Activated CD8-positive, alpha-beta memory T cell treated with anti-CD3 and anti-CD28 coated beads for 36 hours (primary cell): ENCODE measurements around the gene MMP14. TPM values are rescaled to one million over a fixed set of nuclear protein-coding genes. Genes with fewer than 3 reads are reported as not detected.

ENCODE experiments used
- CTCF ChIA-PET: fragments of 350-600 bp; sonication (Branson Sonifier 250); formaldehyde crosslinking; loops from one replicate; lab custom pipeline; 2021; ENCODE audit warnings: antibody characterized with exemption; lab: Charles Lee
- POLR2A ChIA-PET: fragments of 350-600 bp; sonication (Branson Sonifier 250); formaldehyde crosslinking; loops from one replicate; lab custom pipeline; 2021; ENCODE audit warnings: antibody characterized with exemption; lab: Charles Lee
- total RNA-seq, 2 experiments: library from RNA; stranded (reverse); gene quantifications; one replicate each; pipeline ENCODE4 v1.2.3, GENCODE V29; 2021

Gene MMP14
- total RNA-seq, 2 experiments from 2014 or later = 0.76 to 1.8 TPM

- ChIA-PET POLR2A (interaction anchor here (0.7 to 1.9 kb wide), 4 partner anchors 12 to 47 kb away, joined by 4 to 7 read pairs (median 7); partner anchors contain the start of genes RBM23 and REM2), CTCF (interaction anchor here (0.7 to 4.0 kb wide), 19 partner anchors 11 to 315 kb away, joined by 3 to 34 read pairs (median 7); partner anchors contain the start of genes AJUBA, MRPL52 and REM2)
Measured at GRCh38 chr14:22871224-22872032, 35.0 kb downstream of the MMP14 start, which contains the start of gene LRP10. Gene LRP10 (plus strand): TSS chr14:22871740. CDS start chr14:22872304, 564 bp downstream.

- ChIA-PET POLR2A (interaction anchor here (0.5 to 1.9 kb wide), 6 partner anchors 11 to 314 kb away, joined by 3 to 8 read pairs (median 7); partner anchors contain the start of genes RBM23 and REM2), CTCF (interaction anchor here (0.7 to 4.0 kb wide), 23 partner anchors 10 to 316 kb away, joined by 3 to 34 read pairs (median 6); partner anchors contain the start of genes AJUBA, MRPL52, OXA1L and PRMT5)
Measured at GRCh38 chr14:22872033-22872832, 35.8 kb downstream of the MMP14 start.

GRCh38 chr14:22872833-22873520 is 36.6 kb downstream of the MMP14 start:
- POLR2A ChIA-PET = interaction anchor here (0.5 to 1.2 kb wide), 3 partner anchors 11 to 315 kb away, joined by 3 to 8 read pairs (median 4); no protein-coding TSS in a partner anchor

GRCh38 chr14:22875003-22875747 is 38.8 kb downstream of the MMP14 start:
- POLR2A ChIA-PET = no interaction called here
- CTCF ChIA-PET = interaction anchor here (1.0 kb wide), 2 partner anchors 55 to 305 kb away, joined by 3 read pairs; no protein-coding TSS in a partner anchor

More at GRCh38 chr14:22872833-22873520, 36.6 kb downstream of the MMP14 start:
- CTCF ChIA-PET = interaction anchor here (0.6 to 4.0 kb wide), 26 partner anchors 10 to 316 kb away, joined by 3 to 34 read pairs (median 5); partner anchors contain the start of genes AJUBA, OXA1L, PRMT5 and RBM23

- POLR2A ChIA-PET = no interaction called here
Measured at GRCh38 chr14:22875748-22876319, 39.4 kb downstream of the MMP14 start.

GRCh38 chr14:22877000-22877501 is 40.7 kb downstream of the MMP14 start:
- ChIA-PET POLR2A (no interaction called here), CTCF (interaction anchor here (1.6 kb wide), 1 partner anchor 23 kb away, joined by 5 read pairs; no protein-coding TSS in a partner anchor)

More at GRCh38 chr14:22875748-22876319, 39.4 kb downstream of the MMP14 start:
- CTCF ChIA-PET = interaction anchor here (1.0 kb wide), 2 partner anchors 55 to 305 kb away, joined by 3 read pairs; no protein-coding TSS in a partner anchor

- ChIA-PET POLR2A (interaction anchor here (0.7 kb wide), 1 partner anchor 70 kb away, joined by 3 read pairs; no protein-coding TSS in a partner anchor), CTCF (interaction anchor here (1.0 to 1.6 kb wide), 2 partner anchors 22 to 25 kb away, joined by 3 to 5 read pairs; no protein-coding TSS in a partner anchor)
Measured at GRCh38 chr14:22878271-22879246, 42.2 kb downstream of the MMP14 start.

- ChIA-PET POLR2A (interaction anchor here (2.1 kb wide), 1 partner anchor 11 kb away, joined by 7 read pairs; the partner anchor contains the start of gene LRP10), CTCF (interaction anchor here (2.0 to 4.0 kb wide), 3 partner anchors 10 to 312 kb away, joined by 5 to 34 read pairs (median 12); partner anchors contain the start of gene LRP10)
Measured at GRCh38 chr14:22882064-22882463, 45.7 kb downstream of the MMP14 start.

- CTCF ChIA-PET = interaction anchor here (0.6 to 4.0 kb wide), 5 partner anchors 11 to 312 kb away, joined by 3 to 34 read pairs (median 5); partner anchors contain the start of gene LRP10
Measured at GRCh38 chr14:22882529-22883172, 46.3 kb downstream of the MMP14 start.

GRCh38 chr14:22883173-22883976 is 47.0 kb downstream of the MMP14 start, which contains the start of gene REM2:
Gene REM2 (plus strand): TSS chr14:22883222. CDS start chr14:22883288, 66 bp downstream.
- CTCF ChIA-PET = interaction anchor here (0.6 to 4.0 kb wide), 7 partner anchors 11 to 313 kb away, joined by 3 to 34 read pairs (median 5); partner anchors contain the start of gene LRP10
- POLR2A ChIA-PET = interaction anchor here (0.6 to 2.1 kb wide), 2 partner anchors 12 to 56 kb away, joined by 3 to 7 read pairs; partner anchors contain the start of gene LRP10

More at GRCh38 chr14:22882529-22883172, 46.3 kb downstream of the MMP14 start:
- POLR2A ChIA-PET = interaction anchor here (2.1 kb wide), 1 partner anchor 11 kb away, joined by 7 read pairs; the partner anchor contains the start of gene LRP10

- POLR2A ChIA-PET = interaction anchor here (1.0 to 2.1 kb wide), 2 partner anchors 11 to 13 kb away, joined by 7 to 8 read pairs; partner anchors contain the start of gene LRP10
- CTCF ChIA-PET = interaction anchor here (2.2 to 4.0 kb wide), 3 partner anchors 12 to 30 kb away, joined by 12 to 34 read pairs (median 12); partner anchors contain the start of gene LRP10
Measured at GRCh38 chr14:22884076-22884737, 47.8 kb downstream of the MMP14 start.

- ChIA-PET CTCF (interaction anchor here (1.0 to 4.0 kb wide), 5 partner anchors 13 to 31 kb away, joined by 3 to 34 read pairs (median 12); partner anchors contain the start of gene LRP10), POLR2A (interaction anchor here (1.0 kb wide), 1 partner anchor 12 kb away, joined by 8 read pairs; no protein-coding TSS in a partner anchor)
Measured at GRCh38 chr14:22884738-22885523, 48.5 kb downstream of the MMP14 start.
